SK-N-MC (cell line): ENCODE results near the gene OTUD7B.

Experiments
- DNase-seq: peaks from one replicate; pipeline ENCODE4 v3.0.0-alpha.2; 2011; ENCODE audit warnings: low read depth, low spot score
- H3K27ac ChIP-seq: fragments of 200-600 bp; sonication (generic); 2 replicates; pipeline ENCODE4 v1.5.1; 2016; ENCODE audit warnings: mixed run types
- H3K36me3 ChIP-seq: fragments of 200-600 bp; sonication (generic); 2 replicates; pipeline ENCODE4 v1.6.1; 2017; ENCODE audit warnings: antibody characterized with exemption, low read length, mixed read lengths; ENCODE audit not compliant: insufficient read depth
- H3K4me3 ChIP-seq: fragments of 200-600 bp; sonication (generic); 2 replicates; pipeline ENCODE4 v1.5.1; 2016
- H3K9ac ChIP-seq: fragments of 200-600 bp; sonication (generic); 2 replicates; pipeline ENCODE4 v1.8.0; 2017; ENCODE audit warnings: mixed run types, mixed read lengths; ENCODE audit not compliant: insufficient read length
- H3K9me3 ChIP-seq: fragments of 200-600 bp; sonication (generic); 2 replicates; pipeline ENCODE4 v1.6.1; 2017; ENCODE audit warnings: low read depth, mild to moderate bottlenecking, antibody characterized with exemption, low read length, moderate library complexity, mixed read lengths
- EZH2 ChIP-seq: fragments of 200-600 bp; sonication (generic); IDR thresholded peaks from one replicate; pipeline ENCODE4 v1.6.1; 2017; ENCODE audit warnings: antibody characterized with exemption
- FOXP2 ChIP-seq: optimal IDR thresholded peaks from 2 replicates; pipeline ENCODE3; 2011; ENCODE audit warnings: mild to moderate bottlenecking, moderate library complexity; ENCODE audit not compliant: insufficient read depth; ENCODE audit errors: extremely low read length, control extremely low read depth
- POLR2AphosphoS5 ChIP-seq: IDR thresholded peaks from 2 replicates; pipeline ENCODE4 v1.6.1; 2012; ENCODE audit warnings: mild to moderate bottlenecking, low read depth, low read length, borderline replicate concordance

The OTUD7B gene

DNA sequence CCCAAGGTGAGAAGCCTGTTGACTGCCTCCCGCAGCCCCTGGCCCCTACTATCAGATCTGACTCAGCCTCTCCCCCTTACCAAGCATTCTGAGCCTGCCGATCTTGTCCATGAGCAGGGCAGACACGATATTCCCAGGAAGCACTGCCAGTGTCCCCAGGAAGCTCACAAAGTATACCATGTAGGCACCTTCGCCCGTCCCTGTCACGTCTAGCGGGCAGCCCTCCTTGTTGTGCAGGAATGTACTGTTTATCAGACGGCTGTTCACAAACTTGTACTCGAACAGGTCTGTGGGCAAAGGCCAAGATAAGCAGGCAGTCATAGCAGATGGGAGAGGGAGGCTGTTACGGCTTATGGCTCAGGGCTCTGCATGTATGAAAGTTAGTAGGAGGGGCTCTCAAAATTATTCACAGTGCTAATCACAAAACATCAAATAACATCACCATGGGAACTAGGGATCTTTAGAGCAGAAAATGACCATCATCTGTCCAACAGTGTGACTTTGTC is 103.9 kb downstream of the OTUD7B start:
- no peak overlapping the region for H3K27ac ChIP-seq
- H3K36me3 ChIP-seq = peaks cover 4% of the 10 kb centered on the region; the same call in 1 of the 2 replicates
- no peaks in the 10 kb centered on the region for H3K9me3 ChIP-seq
- no peak overlapping the region for H3K4me3 ChIP-seq
- no peak overlapping the region for H3K9ac ChIP-seq
- no peak for DNase-seq
- TF ChIP-seq FOXP2 (no peak), EZH2 (no peak), POLR2AphosphoS5 (no peak)

DNA sequence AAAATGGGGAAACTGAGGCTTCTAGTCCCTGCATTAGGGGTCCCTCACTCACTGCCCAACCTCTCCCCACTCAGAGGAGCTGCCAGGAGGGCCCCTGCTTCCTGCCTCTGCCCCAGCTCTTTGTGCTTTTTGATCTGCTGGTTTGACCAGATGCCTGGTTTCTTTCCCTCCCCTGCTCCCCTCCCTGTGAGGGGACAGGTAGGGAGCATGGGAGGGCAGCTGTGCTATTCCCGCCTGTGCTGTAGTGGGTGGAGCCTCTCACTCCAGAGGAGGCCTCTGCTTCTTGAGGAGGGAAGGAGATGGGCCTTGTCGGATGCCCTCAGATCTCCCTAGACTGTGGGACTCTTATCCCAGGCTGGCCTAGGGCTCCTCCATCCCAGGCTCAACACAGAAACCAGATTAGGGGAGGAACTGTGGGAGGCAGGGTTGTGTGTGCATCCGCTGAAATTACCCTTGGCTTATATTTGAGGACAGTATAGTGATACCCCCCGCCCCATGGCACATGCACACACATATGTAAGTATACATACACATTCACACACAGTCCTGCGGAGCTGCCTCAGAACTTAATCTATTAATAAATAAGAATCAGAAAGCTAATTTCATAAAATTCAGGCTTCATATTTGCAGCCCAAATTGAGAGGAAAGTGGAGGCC is 106.6 kb downstream of the OTUD7B start:
- TF ChIP-seq FOXP2 (no peak), POLR2AphosphoS5 (no peak), EZH2 (no peak)
- H3K36me3 ChIP-seq = peaks cover 4% of the 10 kb centered on the region; the same call in 1 of the 2 replicates
- H3K4me3 ChIP-seq = no peak overlapping the region
- no peak overlapping the region for H3K9ac ChIP-seq
- no peaks in the 10 kb centered on the region for H3K9me3 ChIP-seq
- H3K27ac ChIP-seq = no peak overlapping the region
- DNase-seq = no peak

DNA sequence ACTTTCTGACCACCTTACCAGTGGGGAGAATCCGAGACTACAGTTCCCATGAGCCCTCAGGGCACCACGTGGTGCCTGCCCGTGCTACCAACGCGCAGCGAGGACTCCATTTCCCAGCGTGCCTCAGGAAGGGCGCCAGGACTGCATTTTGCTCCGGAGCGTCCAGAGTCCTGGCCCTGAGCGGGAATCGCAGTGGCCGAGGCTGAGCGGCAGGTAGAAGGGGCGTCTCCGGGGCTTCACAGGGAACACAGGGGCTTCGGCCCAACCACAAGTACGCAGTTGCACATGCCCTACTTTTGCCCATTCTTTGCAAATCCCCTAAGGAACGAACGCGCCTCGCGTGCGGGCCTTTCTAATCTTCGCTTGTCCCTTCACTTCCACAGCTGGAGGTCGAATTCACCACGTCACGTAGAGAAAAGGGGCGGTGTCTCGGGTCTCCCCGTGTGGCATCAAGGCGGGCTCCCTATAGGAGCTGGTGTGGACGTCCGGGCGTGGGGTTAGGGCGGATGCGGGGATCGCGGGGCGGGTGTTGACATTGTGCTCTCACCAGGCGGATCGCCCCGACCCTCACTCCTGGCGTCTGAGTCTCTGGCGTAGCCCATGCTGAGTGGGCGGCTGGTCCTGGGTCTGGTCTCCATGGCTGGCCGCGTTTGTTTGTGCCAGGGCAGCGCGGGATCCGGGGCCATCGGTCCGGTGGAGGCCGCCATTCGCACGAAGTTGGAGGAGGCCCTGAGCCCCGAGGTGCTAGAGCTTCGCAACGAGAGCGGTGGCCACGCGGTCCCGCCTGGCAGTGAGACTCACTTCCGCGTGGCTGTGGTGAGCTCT is 110.9 kb downstream of the OTUD7B start, which contains the start of gene BOLA1:
TSS of gene BOLA1 (plus strand) at position 109 of the 825 bp plus-strand sequence. CDS start at position 601, 492 bp downstream.
- no peak for DNase-seq
- H3K36me3 ChIP-seq = no peaks in the 10 kb centered on the region
- peak within 1 kb of the TSS; percentile 6; the same call in 1 of the 2 replicates for H3K27ac ChIP-seq
- peak within 1 kb of the TSS; percentile 84 for H3K9ac ChIP-seq
- TF ChIP-seq FOXP2 (peak; percentile 68), EZH2 (no peak), POLR2AphosphoS5 (peak; percentile 61; the same call in 1 of the 2 replicates)
- H3K9me3 ChIP-seq = no peaks in the 10 kb centered on the region
- H3K4me3 ChIP-seq = peak within 1 kb of the TSS; percentile 79

DNA sequence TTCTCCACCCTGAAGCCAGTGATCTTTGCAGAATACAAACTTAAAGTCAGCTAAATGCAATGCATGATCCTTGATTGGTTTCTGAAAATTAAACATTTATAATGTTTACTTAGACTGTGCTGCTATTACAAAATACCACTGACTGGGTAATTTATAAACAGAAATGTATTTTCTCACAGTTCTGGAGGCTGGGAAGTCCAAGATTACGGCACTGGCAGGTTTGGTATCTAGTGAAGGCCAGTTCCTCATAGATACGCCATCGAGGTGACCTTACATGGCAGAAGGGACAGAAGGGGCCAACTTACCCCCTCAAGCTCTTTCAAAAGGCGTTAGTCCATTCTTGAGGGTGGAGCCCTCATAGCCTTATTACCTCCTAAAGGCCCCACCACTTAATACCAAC is 114.0 kb downstream of the OTUD7B start:
- no peak overlapping the region for H3K27ac ChIP-seq
- no peak for TF ChIP-seq FOXP2
- no peak for TF ChIP-seq EZH2
- no peak for TF ChIP-seq POLR2AphosphoS5
- no peak for DNase-seq
- H3K36me3 ChIP-seq = no peaks in the 10 kb centered on the region
- no peak overlapping the region for H3K4me3 ChIP-seq
- no peak overlapping the region for H3K9ac ChIP-seq
- H3K9me3 ChIP-seq = no peaks in the 10 kb centered on the region

DNA sequence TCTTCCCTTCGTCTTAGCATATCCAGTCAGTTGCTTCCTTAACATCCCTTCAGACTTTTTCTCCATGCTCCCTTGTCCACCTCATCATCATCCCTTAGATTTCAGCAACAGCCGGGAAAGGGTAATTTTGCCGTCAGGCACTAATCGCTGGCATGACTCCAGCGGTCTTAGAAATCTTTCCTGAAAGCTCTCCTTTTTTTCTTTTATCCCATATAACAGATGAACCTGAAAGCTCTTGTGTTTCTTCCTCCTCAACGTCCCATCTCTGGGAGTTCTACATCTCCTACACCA is 121.6 kb downstream of the OTUD7B start:
- no peaks in the 10 kb centered on the region for H3K36me3 ChIP-seq
- H3K9ac ChIP-seq = peak overlapping the region; percentile 84
- TF ChIP-seq POLR2AphosphoS5 (no peak), EZH2 (no peak), FOXP2 (no peak)
- peak overlapping the region; percentile 95 for H3K4me3 ChIP-seq
- H3K27ac ChIP-seq = peak overlapping the region; percentile 100
- no peak for DNase-seq
- H3K9me3 ChIP-seq = no peaks in the 10 kb centered on the region

DNA sequence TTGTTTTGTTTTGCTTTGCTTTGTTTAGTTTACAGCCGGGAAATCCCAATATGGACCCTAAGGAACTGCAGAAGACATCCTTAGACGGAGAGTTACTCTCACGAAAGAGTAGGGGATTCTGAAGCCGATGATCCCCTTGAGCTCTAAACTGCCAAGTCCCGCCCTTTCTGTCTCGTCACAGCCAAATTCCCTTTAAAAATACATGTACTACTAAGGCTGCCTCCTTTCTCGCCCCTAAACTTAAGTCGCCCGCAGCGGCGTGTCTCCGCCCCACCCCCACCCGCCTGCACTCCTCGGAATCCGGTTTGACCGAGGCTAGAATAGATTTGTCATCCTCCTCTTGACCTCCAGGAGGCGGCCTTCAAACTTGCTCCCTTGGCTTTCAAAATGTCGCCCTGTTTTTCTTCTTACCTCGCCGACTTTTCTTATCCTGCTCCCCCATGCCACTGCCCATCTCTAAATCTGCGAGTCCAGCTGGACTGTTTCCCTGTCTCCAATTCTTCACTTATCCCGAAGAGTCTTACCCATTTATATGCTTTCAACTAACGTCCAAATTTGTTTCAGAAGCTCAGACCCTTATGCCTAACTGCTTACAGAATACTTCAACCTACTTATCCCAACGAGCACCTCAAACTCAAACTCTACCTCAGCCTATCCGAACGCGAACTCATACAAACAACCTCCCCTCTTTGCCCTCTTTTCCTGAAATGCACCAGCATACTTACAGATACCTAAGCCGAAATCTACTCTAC is 122.1 kb downstream of the OTUD7B start:
- Histone ChIP-seq H3K9ac (peak overlapping the region; percentile 84), H3K27ac (peak overlapping the region; percentile 100), H3K9me3 (no peaks in the 10 kb centered on the region), H3K36me3 (no peaks in the 10 kb centered on the region), H3K4me3 (peak overlapping the region; percentile 95)
- no peak for DNase-seq
- peak; percentile 56 for TF ChIP-seq POLR2AphosphoS5
- TF ChIP-seq EZH2 = no peak
- TF ChIP-seq FOXP2 = no peak
